ENCODE measurements around the gene PIK3AP1.

The PIK3AP1 gene

GRCh38 chr10:96619796-96620773 is 100.2 kb downstream of the PIK3AP1 start:
- TF ChIP-seq, protein P1, sequence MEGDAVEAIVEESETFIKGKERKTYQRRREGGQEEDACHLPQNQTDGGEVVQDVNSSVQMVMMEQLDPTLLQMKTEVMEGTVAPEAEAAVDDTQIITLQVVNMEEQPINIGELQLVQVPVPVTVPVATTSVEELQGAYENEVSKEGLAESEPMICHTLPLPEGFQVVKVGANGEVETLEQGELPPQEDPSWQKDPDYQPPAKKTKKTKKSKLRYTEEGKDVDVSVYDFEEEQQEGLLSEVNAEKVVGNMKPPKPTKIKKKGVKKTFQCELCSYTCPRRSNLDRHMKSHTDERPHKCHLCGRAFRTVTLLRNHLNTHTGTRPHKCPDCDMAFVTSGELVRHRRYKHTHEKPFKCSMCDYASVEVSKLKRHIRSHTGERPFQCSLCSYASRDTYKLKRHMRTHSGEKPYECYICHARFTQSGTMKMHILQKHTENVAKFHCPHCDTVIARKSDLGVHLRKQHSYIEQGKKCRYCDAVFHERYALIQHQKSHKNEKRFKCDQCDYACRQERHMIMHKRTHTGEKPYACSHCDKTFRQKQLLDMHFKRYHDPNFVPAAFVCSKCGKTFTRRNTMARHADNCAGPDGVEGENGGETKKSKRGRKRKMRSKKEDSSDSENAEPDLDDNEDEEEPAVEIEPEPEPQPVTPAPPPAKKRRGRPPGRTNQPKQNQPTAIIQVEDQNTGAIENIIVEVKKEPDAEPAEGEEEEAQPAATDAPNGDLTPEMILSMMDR (IDR thresholded peaks at IDR 0.05; ENCODE audit: low read depth, low read length, missing control alignments): no peak
- H3K4me3 ChIP-seq (replicated peaks; ENCODE audit: low read depth, low read length): no peak overlapping the region
- no peak for DNase-seq (ENCODE audit: extremely low read depth, low read depth)

- TF ChIP-seq, protein P1 (IDR thresholded peaks at IDR 0.05; ENCODE audit: low read depth, low read length, missing control alignments): no peak
- no peak overlapping the region for H3K4me3 ChIP-seq (replicated peaks; ENCODE audit: low read depth, low read length)
- DNase-seq (ENCODE audit: extremely low read depth, low read depth): no peak
These were observed 101.2 kb downstream of the PIK3AP1 start for GRCh38 chr10:96619120-96619519.

GRCh38 chr10:96618653-96619052 is 101.7 kb downstream of the PIK3AP1 start:
- H3K4me3 ChIP-seq (replicated peaks; ENCODE audit: low read depth, low read length): no peak overlapping the region
- DNase-seq (ENCODE audit: extremely low read depth, low read depth): no peak
- TF ChIP-seq, protein P1 (IDR thresholded peaks at IDR 0.05; ENCODE audit: low read depth, low read length, missing control alignments): no peak

- DNase-seq (ENCODE audit: extremely low read depth, low read depth): no peak
- no peak overlapping the region for H3K4me3 ChIP-seq (replicated peaks; ENCODE audit: low read depth, low read length)
- TF ChIP-seq, protein P1 (IDR thresholded peaks at IDR 0.05; ENCODE audit: low read depth, low read length, missing control alignments): no peak
These were observed 103.4 kb downstream of the PIK3AP1 start for GRCh38 chr10:96616961-96617360.

DNA sequence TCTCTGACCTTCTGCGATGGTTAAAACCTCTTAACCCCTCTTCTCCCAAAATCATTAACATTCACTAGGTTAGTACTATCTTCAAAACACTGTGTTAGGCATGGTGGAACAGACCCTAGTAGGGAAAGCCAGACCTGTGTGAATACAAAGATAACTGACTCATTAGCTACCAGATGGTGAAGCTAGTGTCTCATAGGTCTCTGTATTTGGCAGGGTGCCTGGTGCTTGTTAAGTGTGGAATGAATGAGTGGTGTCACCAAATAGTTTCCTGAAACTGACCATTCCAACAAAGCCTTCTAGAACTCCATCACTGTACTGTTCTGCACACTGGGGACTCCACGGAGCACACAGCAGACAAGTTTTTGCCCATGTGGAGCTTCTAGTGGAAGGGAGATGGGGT is 105.8 kb downstream of the PIK3AP1 start:
- H3K4me3 ChIP-seq (replicated peaks; ENCODE audit: low read depth, low read length): no peak overlapping the region
- peak; percentile 74 for DNase-seq (ENCODE audit: extremely low read depth, low read depth)
- TF ChIP-seq, protein P1 (IDR thresholded peaks at IDR 0.05; ENCODE audit: low read depth, low read length, missing control alignments): no peak

DNA sequence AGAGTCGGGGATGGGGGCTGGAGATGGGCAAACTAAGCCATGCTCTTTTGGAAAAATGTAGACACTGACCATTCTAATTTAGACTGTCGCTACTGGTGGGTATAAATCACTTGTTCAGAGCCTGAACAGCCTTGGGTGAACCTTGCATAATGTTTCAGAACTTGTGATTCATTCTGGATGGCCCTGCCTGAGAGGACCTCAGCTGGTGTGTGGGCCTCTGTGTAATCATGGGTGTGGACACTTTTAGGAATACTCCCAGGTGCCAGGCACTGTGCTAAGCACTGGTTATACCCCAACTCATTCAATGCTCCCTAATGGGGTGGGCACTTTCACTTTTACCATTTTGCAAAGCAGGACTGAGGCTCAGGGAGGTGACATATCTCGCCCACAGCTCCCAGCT is 106.7 kb downstream of the PIK3AP1 start:
- DNase-seq (ENCODE audit: extremely low read depth, low read depth): no peak
- H3K4me3 ChIP-seq (replicated peaks; ENCODE audit: low read depth, low read length): no peak overlapping the region
- TF ChIP-seq, protein P1 (IDR thresholded peaks at IDR 0.05; ENCODE audit: low read depth, low read length, missing control alignments): no peak

Measured in HFF-Myc (cell line).